GM12892 (cell line): ENCODE measurements around the gene CDSN. TPM values are rescaled to one million over a fixed set of nuclear protein-coding genes. Genes with fewer than 3 reads are reported as not detected.
"Not testable (repeated sequence)": the region's sequence is repeated elsewhere in the genome, so short reads cannot be mapped to it uniquely, and the experiment has no call there.

ENCODE experiments used
- DNase-seq: peaks from one replicate; pipeline ENCODE4 v3.0.0; 2011; ENCODE audit not compliant: insufficient read length
- FAIRE-seq: peaks from 2 replicates; lab custom pipeline; 2011; peaks lifted over from hg19 to GRCh38; lab: Jason Lieb, UNC
- POLR2A ChIP-seq: IDR thresholded peaks from 2 replicates; pipeline ENCODE4 v1.6.1; 2011; ENCODE audit warnings: low read depth, low read length, control low read depth
- POLR2AphosphoS5 ChIP-seq: IDR thresholded peaks from 2 replicates; pipeline ENCODE4 v1.6.1; 2011; ENCODE audit warnings: low read depth, low read length, control low read depth
- TAF1 ChIP-seq: IDR thresholded peaks from 2 replicates; pipeline ENCODE4 v1.6.1; 2011; ENCODE audit warnings: low read depth, mild to moderate bottlenecking, control low read depth, low read length, borderline replicate concordance
- polyA plus RNA-seq: library from polyadenylated mRNA; unstranded; fragments of >200 nt; gene quantifications from one replicate; pipeline ENCODE4 v1.2.1, GENCODE V29; 2012; ENCODE audit warnings: missing spikeins, inconsistent platforms; ENCODE audit not compliant: missing spikeins

The CDSN gene, protein sequence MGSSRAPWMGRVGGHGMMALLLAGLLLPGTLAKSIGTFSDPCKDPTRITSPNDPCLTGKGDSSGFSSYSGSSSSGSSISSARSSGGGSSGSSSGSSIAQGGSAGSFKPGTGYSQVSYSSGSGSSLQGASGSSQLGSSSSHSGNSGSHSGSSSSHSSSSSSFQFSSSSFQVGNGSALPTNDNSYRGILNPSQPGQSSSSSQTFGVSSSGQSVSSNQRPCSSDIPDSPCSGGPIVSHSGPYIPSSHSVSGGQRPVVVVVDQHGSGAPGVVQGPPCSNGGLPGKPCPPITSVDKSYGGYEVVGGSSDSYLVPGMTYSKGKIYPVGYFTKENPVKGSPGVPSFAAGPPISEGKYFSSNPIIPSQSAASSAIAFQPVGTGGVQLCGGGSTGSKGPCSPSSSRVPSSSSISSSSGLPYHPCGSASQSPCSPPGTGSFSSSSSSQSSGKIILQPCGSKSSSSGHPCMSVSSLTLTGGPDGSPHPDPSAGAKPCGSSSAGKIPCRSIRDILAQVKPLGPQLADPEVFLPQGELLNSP
- polyA plus RNA-seq: not detected

DNA sequence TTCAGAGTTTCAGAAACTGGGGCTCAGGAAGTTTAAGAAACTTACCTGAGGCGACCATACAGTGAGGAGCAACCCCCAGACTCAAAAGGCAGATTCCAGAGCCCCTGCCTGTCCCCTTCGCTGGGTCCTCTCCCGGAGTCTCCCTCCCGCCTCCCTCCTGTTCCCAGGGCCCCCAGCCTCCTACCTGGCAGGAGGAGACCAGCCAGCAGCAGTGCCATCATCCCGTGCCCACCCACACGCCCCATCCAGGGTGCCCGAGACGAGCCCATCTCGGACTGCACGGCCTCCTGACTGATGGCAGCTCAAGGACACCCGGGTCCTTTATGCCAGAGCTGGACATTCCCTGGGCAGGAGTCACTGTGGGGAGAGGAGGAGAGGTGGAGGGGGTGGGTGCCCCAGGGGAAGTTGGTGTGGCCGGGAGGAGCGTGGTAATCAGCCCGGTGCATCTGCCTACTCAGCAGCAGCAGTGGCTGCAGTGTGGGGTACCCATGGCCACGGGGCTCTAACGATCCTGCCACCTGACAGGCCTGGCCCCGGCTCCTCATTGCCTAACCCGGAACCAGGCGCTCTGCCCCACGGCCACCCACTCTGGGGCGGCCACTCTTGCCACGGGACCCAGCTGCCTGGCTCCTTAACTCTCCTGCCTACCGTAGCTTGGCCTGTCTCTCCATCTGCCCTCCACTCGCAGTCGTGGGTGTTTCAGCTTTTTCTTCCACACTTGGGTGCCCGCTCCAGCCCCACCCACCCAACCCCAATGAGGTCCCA lies at the start of gene CDSN:
Gene CDSN, minus strand, starts transcription at position 296 of the 765 bp plus-strand sequence. Its CDS starts 27 bp downstream, at position 269.
- DNase-seq (no peak), FAIRE-seq (no peak)
- TF ChIP-seq TAF1: no peak
- TF ChIP-seq POLR2A: no peak
- TF ChIP-seq POLR2AphosphoS5: no peak

DNA sequence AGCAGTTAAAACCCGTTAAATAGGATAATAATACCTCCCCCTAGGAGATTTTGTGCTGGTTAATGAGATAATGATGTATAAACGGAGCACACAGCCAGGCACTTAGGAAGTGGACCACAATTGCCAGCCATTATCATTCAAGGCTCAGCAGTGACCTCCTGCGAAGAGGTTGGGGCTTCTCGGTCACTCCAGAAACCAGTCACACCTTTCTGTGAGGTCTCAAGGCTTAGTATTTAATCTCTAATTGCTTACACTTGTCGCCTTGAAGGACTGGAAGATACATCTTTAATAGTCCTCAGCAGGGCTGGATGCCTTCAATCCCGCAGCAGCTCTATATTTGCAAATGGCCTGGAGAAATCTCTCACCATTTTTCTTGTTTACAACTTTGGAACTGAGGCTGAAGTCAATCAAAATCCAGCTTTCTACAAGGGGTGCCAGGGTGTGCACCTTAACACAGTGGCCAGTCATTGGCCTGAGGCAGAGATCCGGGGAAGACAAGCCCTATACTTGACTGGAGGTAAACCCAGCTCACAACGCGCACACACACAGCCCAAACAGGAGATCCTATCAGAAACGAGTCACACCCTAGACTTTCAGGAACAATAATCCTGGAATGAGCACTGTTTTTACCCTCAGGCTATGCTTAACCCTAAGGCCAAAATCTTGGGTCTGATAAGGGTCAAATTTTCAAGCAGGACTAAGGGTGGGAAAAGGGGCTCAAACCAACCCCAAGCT lies 49.0 kb upstream of the CDSN start:
- no peak for TF ChIP-seq POLR2AphosphoS5
- TF ChIP-seq TAF1: no peak
- TF ChIP-seq POLR2A: no peak
- DNase-seq (no peak), FAIRE-seq (no peak)

GRCh38 chr6:31168606-31169005 lies 48.4 kb upstream of the CDSN start:
- DNase-seq (no peak), FAIRE-seq (no peak)
- TF ChIP-seq POLR2A: no peak
- TF ChIP-seq POLR2AphosphoS5: no peak
- TF ChIP-seq TAF1: no peak

DNA sequence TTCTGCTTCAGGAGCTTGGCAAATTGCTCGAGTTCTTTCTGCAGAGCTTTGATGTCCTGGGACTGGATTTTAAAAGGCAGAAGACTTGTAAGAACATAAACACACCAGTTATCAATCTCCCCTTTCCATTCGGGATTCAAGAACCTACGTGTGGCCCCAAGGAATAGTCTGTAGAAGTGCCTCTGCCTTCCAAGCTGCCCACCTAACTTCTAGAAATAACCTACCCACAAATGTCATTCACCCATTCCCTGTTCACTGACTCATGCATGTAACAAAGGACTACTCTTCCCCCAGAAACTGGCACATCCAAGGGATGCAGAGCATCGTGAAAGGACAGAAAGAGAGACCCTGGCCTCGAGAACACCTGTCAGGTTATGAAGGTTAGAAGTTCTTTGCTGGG lies 45.7 kb upstream of the CDSN start:
- FAIRE-seq (no peak), DNase-seq (no peak)
- TF ChIP-seq TAF1: no peak
- TF ChIP-seq POLR2A: no peak
- no peak for TF ChIP-seq POLR2AphosphoS5

- TF ChIP-seq POLR2AphosphoS5 (peak; percentile 78), POLR2A (peak; percentile 80), TAF1 (0 out of 2 replicates have a peak, but pooled peaks have one; percentile 46)
- not testable (repeated sequence) for DNase-seq
- FAIRE-seq: peak; percentile 89
These were observed 45.0 kb upstream of the CDSN start for GRCh38 chr6:31165064-31165832.

DNA sequence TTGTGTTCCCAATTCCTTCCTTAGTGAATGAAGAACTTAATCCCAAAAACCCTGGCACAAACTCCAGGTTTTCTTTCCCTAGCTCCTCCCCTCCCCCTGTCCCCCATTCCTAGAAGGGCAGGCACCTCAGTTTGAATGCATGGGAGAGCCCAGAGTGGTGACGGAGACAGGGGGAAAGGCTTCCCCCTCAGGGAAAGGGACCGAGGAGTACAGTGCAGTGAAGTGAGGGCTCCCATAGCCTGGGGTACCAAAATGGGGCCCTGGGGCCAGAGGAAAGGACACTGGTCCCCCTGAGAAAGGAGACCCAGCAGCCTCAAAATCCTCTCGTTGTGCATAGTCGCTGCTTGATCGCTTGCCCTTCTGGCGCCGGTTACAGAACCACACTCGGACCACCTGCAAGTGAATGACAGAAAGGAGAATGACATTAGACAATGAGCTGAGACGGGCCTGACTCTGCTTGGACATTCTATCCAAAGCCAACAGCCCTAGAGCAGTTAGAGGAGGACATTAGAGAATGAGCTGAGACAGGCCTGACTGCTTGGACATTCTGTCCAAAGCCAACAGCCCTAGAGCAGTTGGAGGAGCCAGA lies 44.3 kb upstream of the CDSN start:
- FAIRE-seq: peak; percentile 65
- DNase-seq: not testable (repeated sequence)

DNA sequence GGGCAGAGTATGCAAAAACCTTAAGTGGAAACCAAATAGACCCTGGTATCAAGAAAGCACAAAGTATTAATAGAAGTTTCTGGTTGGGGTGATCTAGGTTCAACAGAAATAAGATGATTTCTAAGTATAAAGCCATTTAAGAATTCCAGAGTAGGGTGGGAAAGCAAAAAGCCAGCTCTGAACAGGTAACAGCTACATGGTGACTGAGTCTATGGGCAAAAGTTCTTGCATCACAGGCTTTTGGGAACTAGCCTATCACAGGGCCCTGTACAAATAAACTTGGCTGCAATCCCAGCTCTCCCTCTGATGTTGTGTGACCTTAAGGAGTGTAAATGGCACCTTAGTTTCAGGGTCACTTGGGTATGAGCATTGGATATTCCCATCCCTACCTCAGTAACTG lies 43.7 kb upstream of the CDSN start:
- FAIRE-seq (no peak), DNase-seq (no peak)
- TF ChIP-seq TAF1: no peak
- no peak for TF ChIP-seq POLR2AphosphoS5
- TF ChIP-seq POLR2A: 0 out of 2 replicates have a peak, but pooled peaks have one; percentile 15

DNA sequence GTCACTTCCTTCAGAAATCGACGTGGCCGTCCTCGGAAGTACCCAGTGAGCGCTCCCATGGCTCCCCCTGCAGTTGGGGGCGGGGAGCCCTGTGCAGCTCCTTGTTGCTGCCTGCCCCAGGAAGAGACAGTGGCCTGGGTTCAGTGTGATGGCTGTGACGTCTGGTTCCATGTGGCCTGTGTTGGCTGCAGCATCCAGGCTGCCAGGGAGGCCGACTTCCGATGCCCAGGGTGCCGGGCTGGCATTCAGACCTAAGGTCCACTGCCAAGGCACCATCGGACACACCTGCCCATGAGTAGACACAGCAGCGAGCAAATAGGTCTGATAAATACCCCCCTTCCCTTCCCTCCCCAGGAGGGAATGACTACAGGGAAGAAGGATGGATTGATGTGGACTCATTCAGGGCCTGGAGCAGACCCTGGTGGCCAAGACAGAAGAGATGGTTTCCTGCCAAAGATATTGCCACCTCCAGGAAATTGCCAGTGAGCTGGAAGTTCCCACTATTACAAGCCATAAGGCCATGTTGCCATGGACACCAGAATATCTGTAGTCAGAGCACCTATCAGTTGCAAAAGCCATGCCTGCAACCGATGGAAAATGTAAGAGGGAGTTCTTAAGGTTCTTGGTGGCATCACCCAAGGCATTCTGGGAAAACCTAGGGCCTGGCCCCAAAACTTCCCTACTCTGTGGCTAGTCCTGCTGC lies 42.4 kb upstream of the CDSN start:
- TF ChIP-seq TAF1 (no peak), POLR2AphosphoS5 (no peak)
- no peak for FAIRE-seq
- DNase-seq: no peak

DNA sequence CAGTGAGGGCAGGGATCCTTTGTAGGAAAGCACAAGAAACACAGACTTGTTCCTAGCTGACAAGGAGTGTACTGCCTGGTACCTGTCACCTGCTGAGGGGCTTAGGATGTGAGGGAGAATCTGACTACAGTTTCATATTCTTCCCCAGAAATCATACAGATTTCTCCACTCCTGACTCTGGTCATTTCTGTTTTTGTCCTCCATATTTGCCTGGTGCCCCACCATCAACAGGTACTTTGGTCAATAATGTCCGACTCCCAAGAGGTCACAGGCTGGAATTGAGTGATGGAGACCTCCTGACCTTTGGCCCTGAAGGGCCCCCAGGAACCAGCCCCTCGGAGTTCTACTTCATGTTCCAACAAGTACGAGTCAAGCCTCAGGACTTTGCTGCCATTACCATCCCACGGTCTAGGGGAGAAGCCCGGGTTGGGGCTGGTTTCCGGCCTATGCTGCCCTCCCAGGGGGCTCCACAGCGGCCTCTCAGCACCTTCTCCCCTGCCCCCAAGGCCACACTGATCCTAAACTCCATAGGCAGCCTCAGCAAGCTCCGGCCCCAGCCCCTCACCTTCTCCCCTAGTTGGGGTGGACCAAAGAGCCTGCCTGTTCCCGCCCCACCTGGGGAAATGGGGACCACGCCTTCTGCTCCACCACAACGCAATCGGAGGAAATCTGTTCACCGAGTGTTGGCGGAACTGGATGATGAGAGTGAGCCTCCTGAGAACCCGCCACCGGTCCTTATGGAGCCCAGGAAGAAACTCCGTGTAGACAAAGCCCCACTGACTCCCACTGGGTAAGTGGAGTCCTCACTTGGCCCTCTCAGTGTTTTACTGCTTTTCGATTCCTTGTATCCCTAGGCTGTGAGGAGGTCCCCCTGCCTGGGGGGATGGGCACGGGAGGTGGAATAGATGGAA lies 41.2 kb upstream of the CDSN start:
- TF ChIP-seq POLR2AphosphoS5: no peak
- TF ChIP-seq TAF1: no peak
- no peak for TF ChIP-seq POLR2A
- no peak for FAIRE-seq
- no peak for DNase-seq
